ENCODE results near the gene G6PC2.

- TF ChIP-seq CTCF (IDR thresholded peaks at IDR 0.05), result no peak
- no peak for TF ChIP-seq POLR2A (IDR thresholded peaks at IDR 0.05)
These were observed 25.7 kb downstream of the G6PC2 start for GRCh38 chr2:168926621-168927386.
